CD4-positive, alpha-beta T cell treated with Interleukin-2 at 100 ng/mL for 4 hours (primary cell): ENCODE results near the gene RIPK3.
"Not testable (repeated sequence)": the region's sequence is repeated elsewhere in the genome, so short reads cannot be mapped to it uniquely, and the experiment has no call there.

ENCODE experiments used
- DNase-seq: peaks from one replicate; pipeline ENCODE4 v3.0.0-alpha.2; 2020; ENCODE audit warnings: low spot score

Gene RIPK3

DNA sequence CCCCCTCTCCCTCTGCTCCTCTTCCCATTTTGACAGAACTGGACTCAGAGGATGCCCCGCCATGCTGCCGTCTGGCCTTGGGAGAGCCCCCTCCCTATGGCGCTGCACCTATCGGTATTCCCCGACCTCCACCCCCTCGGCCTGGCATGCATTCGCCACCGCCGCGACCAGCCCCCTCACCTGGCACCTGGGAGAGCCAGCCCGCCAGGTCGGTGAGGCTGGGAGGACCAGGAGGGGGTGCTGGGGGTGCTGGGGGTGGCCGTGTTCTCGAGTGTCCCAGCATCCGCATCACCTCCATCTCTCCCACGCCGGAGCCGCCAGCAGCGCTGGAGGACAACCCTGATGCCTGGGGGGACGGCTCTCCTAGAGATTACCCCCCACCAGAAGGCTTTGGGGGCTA, 29.7 kb upstream of the RIPK3 start:
- no peak for DNase-seq

DNA sequence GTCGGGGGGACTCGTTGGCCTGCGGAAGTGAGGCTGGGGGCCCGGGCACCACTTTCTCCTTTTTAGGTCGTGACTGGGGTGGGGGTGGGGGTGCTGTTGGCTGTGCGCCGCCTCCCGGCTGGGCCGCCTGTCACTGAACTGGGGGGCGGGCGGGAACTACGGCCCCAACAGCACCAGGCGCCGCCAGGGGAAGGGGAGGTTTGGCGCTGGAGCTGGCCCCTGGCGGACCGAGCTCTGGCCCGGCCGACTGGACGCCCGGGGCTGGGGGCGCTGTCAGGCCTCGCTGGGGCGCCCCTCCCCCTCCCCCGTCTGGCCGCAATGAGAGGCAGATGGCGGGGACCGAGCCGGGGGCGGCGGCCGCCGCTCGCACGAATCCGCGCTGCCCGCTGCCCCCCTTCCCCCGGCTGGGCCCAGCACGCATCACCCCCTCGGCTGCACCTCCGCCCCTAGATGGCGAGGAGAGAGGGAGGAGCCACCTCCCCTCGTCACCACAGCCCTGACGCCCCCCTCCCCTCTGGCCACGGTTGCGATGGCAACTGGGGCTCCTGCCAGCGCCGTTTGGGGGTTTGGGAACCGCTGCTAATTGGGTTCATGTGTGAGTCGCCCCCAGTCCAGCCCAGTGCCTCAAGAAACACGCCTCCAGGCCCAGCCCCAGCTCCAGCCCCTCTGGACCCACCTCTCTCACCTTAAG, 28.9 kb upstream of the RIPK3 start:
- peak; percentile 7 for DNase-seq

DNA sequence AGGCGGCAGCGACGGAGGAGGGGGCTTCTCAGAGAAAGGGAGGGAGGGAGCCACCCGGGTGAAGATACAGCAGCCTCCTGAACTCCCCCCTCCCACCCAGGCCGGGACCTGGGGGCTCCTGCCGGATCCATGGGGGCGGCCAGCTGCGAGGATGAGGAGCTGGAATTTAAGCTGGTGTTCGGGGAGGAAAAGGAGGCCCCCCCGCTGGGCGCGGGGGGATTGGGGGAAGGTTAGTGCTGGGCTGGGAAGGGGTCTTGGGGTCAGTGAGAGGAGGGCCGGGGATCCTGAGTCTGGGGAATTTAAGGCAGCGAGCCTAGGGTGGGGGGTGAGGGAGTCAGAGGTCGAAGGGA, 28.4 kb upstream of the RIPK3 start:
- DNase-seq = no peak

DNA sequence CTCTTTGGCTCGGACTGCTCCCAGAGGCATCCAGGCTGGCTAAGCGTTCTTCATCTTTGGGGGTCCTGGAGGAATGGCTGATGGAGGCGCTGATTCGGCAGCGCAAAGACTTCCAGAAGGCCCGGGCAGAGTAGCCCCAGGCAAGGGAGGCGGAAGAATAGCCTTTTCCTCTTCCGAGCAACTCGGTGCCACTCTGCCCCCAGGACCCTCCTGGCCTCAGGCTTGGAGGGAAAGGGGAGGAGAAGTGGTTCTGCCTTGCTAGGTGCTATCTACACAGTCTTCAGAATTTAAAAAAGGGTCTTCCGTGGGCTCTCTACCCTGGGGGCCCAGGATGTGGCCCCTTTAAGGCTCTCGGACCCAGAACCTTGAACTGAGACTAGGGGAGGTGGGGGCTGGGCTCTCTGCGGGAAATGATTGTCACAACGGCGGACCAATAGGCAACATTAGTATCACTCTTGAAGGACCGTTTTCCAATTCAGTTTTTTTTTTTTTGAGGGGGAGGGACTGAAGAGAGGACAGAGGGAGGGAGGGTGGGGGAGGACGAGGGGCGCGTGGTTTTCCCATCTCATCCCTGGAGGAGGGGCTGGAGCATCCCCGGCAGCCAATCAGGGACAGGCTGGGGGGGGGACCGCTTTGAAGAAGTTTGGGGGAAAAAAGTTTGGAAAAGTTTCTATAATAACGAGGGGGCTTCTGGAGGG, 27.9 kb upstream of the RIPK3 start, which contains the start of gene NFATC4:
Gene NFATC4, plus strand, starts transcription at position 671 of the 698 bp plus-strand sequence. CDS start 157 bp downstream, outside the sequence.
- DNase-seq = no peak

DNA sequence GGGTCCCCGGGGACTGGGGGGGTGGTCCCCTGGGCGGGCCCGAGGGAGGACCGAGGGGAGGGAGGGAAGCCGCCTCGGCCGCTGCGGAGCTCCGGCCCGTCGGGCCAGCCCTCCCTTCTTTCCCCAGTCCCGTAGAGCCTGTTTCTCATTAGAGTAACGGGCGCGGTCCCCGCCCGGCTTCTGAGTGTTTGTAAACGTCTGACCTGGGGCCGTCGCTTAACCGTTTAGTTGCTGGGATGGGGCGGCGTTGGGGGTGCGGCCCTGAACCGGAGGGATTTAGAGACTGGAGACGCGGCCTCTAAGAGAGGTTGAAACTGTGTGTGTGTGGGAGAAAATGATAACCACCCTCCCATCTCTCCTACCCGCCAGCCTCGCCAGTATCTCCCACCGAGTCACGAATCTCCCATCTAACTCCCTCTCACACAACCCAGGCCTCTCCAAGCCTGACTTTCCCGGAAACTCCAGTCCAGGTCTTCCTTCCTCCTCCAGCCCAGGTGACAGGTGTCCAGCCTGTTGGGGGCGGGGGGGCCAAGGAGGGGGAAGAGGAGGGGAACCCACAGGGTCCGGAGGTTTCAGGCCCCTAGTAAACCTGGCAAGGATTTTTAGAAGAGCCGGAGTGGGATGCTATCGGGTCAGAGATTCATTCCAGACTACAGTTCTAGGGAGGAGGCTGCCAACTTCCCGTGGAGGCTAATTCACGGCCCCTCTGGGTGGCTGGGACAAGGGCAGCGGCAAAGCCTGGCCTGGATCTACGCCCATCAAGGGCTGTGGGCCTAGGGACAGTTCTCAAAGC, 27.1 kb upstream of the RIPK3 start:
- peak; percentile 7 for DNase-seq

DNA sequence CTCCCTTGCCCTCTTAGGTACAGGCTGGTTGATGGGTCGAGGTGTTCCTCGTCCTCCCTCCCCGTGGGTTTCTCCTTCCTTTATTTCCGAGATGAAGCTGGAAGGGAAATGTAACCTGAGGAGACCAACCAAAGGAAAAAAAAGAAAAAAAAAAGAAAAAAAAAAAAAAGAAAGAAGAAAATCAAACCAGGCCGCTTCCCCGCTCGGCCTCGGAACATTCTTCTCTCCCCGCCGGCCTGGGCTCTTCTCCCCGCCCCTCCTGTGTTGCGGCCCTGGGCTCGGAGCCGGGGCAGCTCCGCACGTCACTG, 26.6 kb upstream of the RIPK3 start:
- DNase-seq = no peak

DNA sequence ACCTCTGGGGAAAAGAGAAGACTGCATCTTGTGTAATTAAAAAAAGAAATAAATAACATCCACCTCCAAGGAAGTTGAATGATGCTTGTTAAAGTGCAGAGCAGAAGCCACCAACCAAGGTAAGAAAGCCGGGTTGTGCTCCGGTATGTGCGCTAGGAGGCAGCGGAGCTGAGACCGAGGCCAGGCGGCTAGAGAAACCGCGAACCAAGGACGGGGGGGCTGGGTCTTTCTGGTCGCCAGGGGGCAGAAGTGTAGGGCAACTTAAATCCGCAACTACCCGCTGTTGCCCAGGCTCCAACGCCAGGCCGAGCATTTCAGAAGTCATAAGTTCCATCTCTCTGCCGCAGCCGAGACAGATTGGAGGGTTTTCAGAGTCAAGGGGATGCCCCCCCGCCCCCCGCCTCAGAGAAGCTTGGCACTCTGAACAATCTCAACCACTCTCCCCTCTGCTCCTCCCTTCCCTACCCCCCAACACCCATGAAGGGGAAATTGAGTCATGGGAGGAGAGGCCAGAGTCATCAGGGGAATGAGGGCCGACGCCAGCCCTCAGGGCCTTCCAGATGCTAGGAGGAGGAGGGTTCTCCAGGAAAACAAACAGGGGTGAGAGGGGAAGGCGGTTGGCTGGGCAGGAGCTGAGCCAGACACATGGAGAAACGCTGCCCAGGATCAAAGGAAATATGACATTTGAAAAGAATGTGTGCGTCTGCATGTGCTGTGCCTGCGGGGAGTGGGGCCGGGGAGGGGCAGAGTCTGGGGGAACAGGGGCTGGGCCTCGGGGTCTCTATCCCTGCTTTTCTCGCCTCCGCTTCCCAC, 26.0 kb upstream of the RIPK3 start:
- peak; percentile 68 for DNase-seq

DNA sequence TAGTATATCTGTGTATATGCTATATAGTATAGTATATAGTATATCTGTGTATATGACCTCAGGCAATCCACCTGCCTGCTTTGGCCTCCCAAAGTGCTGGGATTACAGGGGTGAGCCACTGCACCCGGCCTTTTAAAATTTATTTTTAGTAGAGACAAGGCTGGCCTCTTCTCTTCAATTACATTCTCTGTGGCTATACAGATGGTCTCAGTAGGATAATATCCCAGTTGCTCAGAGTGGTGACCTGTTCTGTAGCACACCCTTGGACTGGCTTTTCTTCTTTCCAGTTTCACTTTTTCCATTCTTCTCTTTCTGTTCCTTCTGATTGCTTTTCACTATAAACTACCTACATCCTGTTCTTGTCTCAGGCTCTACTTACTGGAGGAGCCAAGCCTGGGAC, 25.1 kb upstream of the RIPK3 start:
- DNase-seq = no peak

DNA sequence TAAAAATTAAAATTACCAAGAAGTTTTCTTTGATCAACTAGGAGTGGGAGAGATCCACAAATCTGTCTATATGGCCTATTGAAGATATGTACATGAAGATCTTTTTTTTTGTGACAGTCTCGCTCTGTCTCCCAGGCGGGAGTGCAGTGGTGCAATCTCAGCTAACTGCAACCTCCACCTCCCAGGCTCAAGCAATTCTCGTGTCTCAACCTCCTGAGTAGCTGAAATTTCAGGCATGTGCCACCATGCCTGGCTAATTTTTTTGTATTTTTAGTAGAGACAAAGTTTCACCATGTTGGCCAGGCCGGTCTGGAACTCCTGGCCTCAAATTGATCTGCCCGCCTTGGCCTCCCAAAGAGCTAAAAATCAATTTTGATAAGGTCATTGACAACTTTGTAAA, 23.6 kb upstream of the RIPK3 start:
- no peak for DNase-seq

DNA sequence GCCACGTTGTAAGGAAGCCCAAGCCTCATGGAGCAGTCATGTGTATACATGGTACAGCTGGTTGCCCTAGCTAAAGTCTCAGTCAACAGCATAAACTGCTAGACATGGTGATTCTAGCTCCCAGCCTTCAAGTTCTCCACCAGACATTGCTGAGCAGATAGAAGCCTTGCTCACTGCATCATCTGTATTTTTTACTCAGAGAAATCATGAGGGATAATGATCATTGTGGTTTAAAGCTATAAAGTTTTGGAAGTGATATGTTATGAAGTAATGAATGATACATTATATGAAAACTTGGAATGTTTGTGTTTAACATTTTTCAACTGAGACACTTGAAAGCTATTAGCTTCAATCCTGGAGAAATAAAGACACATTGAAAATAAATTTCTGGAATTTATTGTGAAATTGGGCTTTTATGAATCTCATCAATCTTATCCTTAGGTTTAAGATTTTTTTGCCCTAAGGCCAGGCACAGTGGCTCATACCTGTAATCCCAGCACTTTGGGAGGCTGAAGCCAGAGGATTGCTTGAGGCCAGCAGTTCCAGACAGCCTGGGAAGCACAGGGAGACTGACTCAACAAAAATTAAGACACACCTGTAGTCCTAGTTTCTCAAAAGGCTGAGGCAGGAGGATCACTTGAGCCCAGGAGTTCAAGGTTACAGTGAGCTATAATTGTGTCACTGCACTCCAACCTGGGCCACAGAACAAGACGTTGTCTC, 22.6 kb upstream of the RIPK3 start:
- DNase-seq = no peak

DNA sequence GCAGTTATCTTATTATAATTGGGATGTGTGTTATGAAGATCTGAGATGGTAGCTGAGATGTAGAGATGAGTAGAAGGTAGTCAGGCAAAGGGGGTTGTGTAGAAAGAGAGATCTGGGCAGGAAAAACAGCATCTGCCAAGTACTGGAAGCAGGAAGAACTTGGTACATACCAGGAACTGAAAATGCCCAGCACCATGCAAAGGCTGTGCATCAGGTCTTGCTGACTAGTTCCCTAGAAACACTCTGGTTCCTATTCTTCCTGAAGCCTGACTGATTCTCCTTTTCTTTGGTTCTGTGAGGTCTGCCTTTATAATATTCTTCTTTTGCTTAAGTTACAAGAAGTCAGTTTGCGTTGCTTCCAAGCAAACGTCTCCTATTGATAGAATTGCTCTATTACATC, 21.5 kb upstream of the RIPK3 start:
- no peak for DNase-seq

DNA sequence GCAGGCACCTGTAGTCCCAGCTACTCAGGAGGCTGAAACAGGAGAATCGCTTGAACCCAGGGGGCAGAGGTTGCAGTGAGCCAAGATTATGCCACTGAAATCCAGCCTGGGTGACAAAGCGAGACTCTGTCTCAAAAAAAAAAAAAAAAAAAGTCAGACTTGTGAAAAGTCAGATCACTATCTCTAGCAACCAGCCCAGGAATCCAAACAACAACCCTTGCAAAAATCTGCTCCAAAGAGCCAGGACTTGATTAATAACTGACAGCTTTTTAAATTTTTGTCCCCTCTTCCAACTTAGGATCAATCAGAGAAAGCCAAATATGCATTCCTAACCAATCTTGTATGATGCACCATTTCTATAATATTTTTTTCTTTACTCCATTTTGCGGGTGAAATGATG, 20.5 kb upstream of the RIPK3 start:
- no peak for DNase-seq

DNA sequence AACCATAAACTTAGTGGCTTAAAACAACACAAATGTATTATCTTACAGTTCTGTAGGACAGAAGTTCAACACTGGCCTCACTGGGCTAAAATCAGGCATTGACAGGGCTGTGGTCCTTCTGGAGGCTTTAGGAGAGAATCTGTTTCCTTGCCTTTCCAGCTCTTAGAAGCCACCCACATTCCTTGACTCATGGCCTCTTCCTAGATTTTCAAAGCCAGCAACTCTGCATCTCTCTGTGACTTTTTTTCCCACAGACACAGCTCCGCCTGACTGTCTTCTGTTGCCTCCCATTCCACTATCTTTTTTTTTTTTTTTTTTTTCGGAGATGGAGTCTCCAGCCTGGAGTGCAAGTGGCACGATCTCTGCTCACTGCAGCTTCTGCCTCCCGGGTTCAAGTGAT, 16.4 kb upstream of the RIPK3 start:
- DNase-seq = no peak

DNA sequence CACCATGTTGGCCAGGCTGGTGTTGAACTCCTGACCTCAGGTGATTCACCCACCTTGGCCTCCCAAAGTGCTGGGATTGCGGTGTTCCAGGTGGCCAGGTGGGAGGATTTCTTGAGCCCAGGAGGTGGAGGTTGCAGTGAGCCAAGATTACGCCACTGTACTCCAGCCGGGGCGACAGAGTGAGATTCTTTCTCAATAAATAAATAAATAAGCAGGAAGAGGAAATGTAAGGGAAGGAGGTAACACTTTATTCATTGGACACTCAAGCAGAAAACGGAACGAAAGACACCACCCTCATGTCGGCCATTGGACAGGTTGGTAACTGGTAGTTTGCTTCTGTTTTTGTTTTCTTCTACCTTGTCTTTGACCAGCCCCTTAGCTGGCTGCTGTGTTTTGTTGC, 15.2 kb upstream of the RIPK3 start:
- DNase-seq = no peak

DNA sequence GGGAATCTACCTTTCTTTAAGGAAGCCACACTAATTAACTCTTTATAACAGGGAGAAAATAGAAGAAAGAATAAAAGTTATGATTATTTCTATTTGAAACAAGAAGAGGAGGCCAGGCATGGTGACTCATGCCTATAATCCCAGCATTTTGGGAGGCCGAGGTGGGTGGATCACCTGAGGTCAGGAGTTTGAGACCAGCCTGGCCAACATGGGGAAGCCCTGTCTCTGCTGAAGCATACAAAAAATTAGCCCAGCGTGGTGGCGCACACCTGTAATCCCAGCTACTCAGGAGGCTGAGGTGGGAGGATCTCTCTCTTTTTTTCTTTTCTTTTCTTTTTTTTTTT, 14.7 kb upstream of the RIPK3 start:
- not testable (repeated sequence) for DNase-seq

DNA sequence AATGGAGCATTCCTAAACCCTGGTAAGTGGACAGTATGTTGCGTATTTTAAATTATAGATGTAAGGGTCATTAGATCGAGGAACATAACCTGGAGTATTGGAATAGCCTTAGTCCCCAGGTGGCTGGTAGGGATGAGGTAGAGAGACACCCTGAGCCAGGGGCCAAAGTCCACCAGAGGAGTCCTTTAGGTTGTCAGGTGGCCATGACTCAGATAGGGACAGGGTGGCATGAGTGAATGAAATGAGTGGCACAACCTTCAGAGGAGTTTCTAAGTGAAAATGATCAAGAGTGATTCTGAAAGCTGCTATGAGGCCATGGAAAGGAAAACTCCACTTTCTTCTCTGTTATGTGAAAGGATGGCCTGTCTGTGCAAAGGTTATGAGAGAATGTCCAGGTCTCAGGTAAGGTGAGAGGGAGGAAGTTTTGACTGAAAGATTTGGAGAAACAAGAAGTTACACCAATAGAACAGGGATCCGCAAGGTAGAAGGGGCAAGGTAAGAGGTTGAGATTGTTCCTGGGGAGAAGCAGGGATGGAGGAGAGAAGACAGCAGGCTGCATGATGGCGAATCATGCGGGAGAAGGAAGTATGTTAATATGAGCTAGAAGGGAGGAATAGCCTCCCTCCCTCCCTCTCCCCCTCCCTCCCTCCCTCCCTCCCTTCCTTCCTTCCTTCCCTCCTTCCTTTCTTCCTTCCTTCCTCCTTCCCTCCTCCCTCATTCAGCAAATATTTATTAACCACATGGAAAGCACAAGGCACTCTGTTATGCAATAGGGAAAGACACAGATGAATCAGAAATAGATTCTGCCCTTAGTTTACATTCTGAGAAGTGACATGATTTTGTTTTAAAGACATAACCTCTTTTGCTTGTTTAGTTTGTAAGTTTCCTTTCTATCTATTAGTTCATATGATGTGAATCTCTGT, 14.0 kb upstream of the RIPK3 start:
- DNase-seq = no peak

DNA sequence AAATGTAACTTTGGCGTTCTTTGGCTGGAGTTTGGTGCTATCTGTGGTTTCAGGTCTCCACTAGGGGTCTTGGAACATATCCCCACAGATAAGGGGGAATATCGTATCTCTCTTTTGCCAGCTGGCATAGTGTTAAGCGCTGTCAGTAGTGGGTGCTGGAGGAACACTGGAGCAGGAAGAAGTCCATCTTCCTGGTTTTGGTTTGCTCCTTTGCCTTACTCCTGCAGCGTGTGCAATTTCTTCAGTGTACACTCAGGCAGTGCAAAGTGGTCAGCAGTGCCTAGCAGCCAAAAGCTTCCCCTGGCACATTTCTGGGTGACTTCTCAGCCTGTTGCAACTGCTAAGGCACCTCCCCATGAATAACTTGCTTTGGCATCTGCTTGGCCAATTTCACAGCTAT, 11.7 kb upstream of the RIPK3 start:
- DNase-seq = no peak

DNA sequence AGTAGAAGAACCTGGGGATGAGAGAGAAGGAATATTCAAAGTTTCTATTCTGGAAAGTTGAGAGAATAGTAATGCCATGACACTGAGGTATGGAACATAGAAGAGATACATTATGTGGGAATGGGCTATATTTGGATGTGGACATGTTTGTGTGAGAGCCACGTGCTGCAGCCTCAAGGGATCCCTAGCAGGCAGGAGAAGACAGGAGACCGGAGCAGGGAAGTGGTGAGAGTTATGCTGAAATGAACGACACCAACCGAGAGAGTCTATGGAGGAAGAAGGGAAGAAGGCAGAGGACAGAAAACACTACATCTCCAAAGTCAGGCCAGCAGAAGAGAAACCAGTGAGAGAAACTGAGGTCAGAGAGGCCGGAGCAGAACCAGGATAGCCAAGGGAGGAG, 10.0 kb upstream of the RIPK3 start:
- no peak for DNase-seq

DNA sequence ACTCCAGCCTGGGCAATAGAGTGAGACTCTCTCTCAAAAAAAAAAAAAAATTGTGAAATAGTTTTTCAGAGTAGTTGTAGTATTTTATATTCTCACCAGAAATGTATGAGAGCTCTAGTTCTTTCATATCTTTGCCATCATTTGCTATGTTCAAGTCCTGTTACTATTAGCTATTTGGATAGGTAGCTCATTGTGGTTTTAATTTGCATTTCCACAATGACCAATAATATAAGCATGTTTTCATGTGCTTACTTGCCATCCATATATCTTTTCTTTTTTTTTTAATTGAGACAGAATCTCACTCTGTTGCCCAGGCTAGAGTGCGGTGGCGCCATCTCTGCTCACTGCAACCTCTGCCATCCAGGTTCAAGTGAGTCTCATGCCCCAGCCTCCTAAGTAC, 8.4 kb upstream of the RIPK3 start:
- no peak for DNase-seq

DNA sequence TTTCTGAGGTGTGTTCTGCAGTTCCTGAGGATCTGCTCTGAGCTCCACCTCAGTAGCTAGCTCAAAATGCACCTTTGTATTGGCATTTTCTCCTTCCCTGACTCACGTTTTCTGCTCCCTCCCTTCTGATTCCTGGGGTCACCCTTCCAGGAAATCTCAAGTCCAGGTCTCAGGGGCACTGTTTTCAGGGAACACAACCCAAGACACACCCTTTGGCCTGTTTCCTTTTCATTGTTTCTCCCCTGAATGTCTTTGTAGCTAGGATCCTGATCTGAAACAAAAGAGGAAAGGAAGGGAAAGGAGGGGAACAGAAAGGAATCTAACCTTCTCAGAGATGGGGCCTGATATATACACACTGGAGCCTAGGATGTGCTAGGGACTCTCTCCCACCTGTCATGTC, 7.3 kb upstream of the RIPK3 start:
- DNase-seq = no peak
